HepG2 (cell line): ENCODE data around the gene SEMA3E. TPM values are rescaled to one million over a fixed set of nuclear protein-coding genes. Genes with fewer than 3 reads are reported as not detected.

Experiments used
- ATAC-seq: fragments of 200-7000 bp; cut with Tn5 transposase; 3 replicates; pipeline ENCODE4 v1.9.1; 2020; ENCODE audit warnings: mild to moderate bottlenecking, moderate library complexity
- BruUV-seq: library from RNA; stranded (reverse); fragments of 400-500 nt; replicated peaks from 2 replicates; lab custom pipeline; 2021; lab: Mats Ljungman, UMichigan
- CTCF ChIA-PET: fragments of 300-600 bp; formaldehyde crosslinking; extraction: SDS; loops from one replicate; lab custom pipeline; 2021; ENCODE audit warnings: low total read pairs, inconsistent platforms, low intra/inter-chr PET ratio; lab: Yijun Ruan, JAX
- POLR2A ChIA-PET: fragments of 350-600 bp; sonication (Branson Sonifier 250); formaldehyde crosslinking; loops from one replicate; lab custom pipeline; 2020; ENCODE audit warnings: antibody characterized with exemption, inconsistent platforms; lab: Yijun Ruan, JAX
- DNase-seq: peaks from one replicate; pipeline ENCODE4 v3.0.0-alpha.2; 2015; ENCODE audit warnings: low spot score
- FAIRE-seq: peaks from 3 replicates; lab custom pipeline; 2011; peaks lifted over from hg19 to GRCh38; lab: Jason Lieb, UNC
- H2AFZ ChIP-seq: one replicate; pipeline ENCODE4 v1.6.1; 2011; ENCODE audit warnings: low read length, inconsistent platforms
- H3K27ac ChIP-seq: fragments of 300-600 bp; 3 replicates; pipeline ENCODE4 v1.8.0; 2011; ENCODE audit warnings: mixed run types, mild to moderate bottlenecking, mixed read lengths, low read length, inconsistent platforms; ENCODE audit not compliant: insufficient read depth; ENCODE audit errors: extremely low read length
- H3K27me3 ChIP-seq, 2 experiments: fragments of 200-600 bp in 1 of 2; 2 replicates in 1 of 2; 3 replicates in 1 of 2; pipeline versions ENCODE4 v1.6.0 to v1.8.0; 2011; ENCODE audit warnings: low read length in 2 of 2, mild to moderate bottlenecking in 2 of 2, moderate library complexity in 2 of 2, inconsistent platforms in 1 of 2; ENCODE audit not compliant: insufficient read depth in 2 of 2, control insufficient read depth in 1 of 2
- H3K36me3 ChIP-seq, 2 experiments: fragments of 200-600 bp in 1 of 2; replicated peaks in 1 of 2; 2 replicates in 1 of 2; 3 replicates in 1 of 2; pipeline versions ENCODE4 v1.5.1 to v1.8.0; 2011; ENCODE audit warnings: low read length in 2 of 2, inconsistent platforms in 1 of 2; ENCODE audit not compliant: insufficient read depth in 2 of 2, control insufficient read depth in 1 of 2
- H3K4me1 ChIP-seq: 2 replicates; pipeline ENCODE4 v1.5.1; 2012; ENCODE audit warnings: low read length, inconsistent platforms; ENCODE audit not compliant: insufficient read depth
- H3K4me2 ChIP-seq: 2 replicates; pipeline ENCODE4 v1.6.0; 2011; ENCODE audit warnings: low read depth, low read length, inconsistent platforms
- H3K4me3 ChIP-seq, 3 experiments: fragments of 200-600 bp in 1 of 3; sonication (generic), shearing (Covaris generic) in 1 of 3; replicated peaks in 1 of 3; 2 replicates each; pipeline ENCODE4 v1.5.1; 2011 to 2016; ENCODE audit warnings: low read length in 3 of 3, inconsistent platforms in 2 of 3, low read depth in 2 of 3, mild to moderate bottlenecking in 2 of 3, control low read depth in 1 of 3, mixed read lengths in 1 of 3; ENCODE audit not compliant: insufficient read depth in 1 of 3
- H3K79me2 ChIP-seq: one replicate; pipeline ENCODE4 v1.6.1; 2011; ENCODE audit warnings: low read length, inconsistent platforms; ENCODE audit not compliant: insufficient read depth
- H3K9ac ChIP-seq: 2 replicates; pipeline ENCODE4 v1.6.0; 2011; ENCODE audit warnings: mild to moderate bottlenecking, low read depth, low read length, inconsistent platforms; ENCODE audit not compliant: insufficient read depth
- H3K9me3 ChIP-seq: 2 replicates; pipeline ENCODE4 v1.5.1; 2012; ENCODE audit warnings: mild to moderate bottlenecking, low read length
- H4K20me1 ChIP-seq: 2 replicates; pipeline ENCODE4 v1.6.0; 2011; ENCODE audit warnings: inconsistent platforms, mild to moderate bottlenecking, low read length, moderate library complexity; ENCODE audit not compliant: insufficient read depth
- CEBPB ChIP-seq: IDR thresholded peaks from 2 replicates; pipeline ENCODE4 v1.6.1; 2011; ENCODE audit warnings: low read depth, low read length, improper control_type of control experiment, borderline replicate concordance
- CEBPZ ChIP-seq: IDR thresholded peaks from 2 replicates; pipeline ENCODE4 v1.6.1; 2012; ENCODE audit warnings: low read length, improper control_type of control experiment
- FLYWCH1 ChIP-seq: sonication (generic); formaldehyde crosslinking; IDR thresholded peaks from 2 replicates; pipeline ENCODE4 v1.8.1; 2023; ENCODE audit warnings: mild to moderate bottlenecking, missing genetic modification reagents
- MAFK ChIP-seq, 2 experiments: IDR thresholded peaks in 1 of 2; conservative IDR thresholded peaks in 1 of 2; 2 replicates each; pipeline ENCODE4 v1.6.1; 2011; ENCODE audit warnings: improper control_type of control experiment in 2 of 2, low read length in 2 of 2
- MYPOP ChIP-seq: sonication (generic); formaldehyde crosslinking; IDR thresholded peaks from 2 replicates; pipeline ENCODE4 v1.8.1; 2023; ENCODE audit warnings: mild to moderate bottlenecking, moderate library complexity, missing genetic modification reagents
- SOX13 ChIP-seq, 3 experiments: fragments of 450-650 bp in 1 of 3; sonication (generic) in 1 of 3; formaldehyde crosslinking in 1 of 3; IDR thresholded peaks in 2 of 3; conservative IDR thresholded peaks in 1 of 3; 2 replicates each; pipeline versions ENCODE4 v1.5.0 to v1.6.1; 2016 to 2020; ENCODE audit warnings: antibody characterized with exemption in 1 of 3, mild to moderate bottlenecking in 1 of 3, missing compliant biosample characterization in 1 of 3, missing genetic modification reagents in 1 of 3, moderate library complexity in 1 of 3
- ZFP90 ChIP-seq: sonication (generic); formaldehyde crosslinking; IDR thresholded peaks from 2 replicates; pipeline ENCODE4 v1.8.0; 2022; ENCODE audit warnings: missing genetic modification reagents, mild to moderate bottlenecking, inconsistent platforms, borderline replicate concordance
- ZNF12 ChIP-seq: sonication (generic); formaldehyde crosslinking; IDR thresholded peaks from 2 replicates; pipeline ENCODE4 v1.5.0; 2020; ENCODE audit warnings: missing genetic modification reagents
- ZNF468 ChIP-seq: sonication (generic); formaldehyde crosslinking; IDR thresholded peaks from 2 replicates; pipeline ENCODE4 v1.8.0; 2022; ENCODE audit warnings: mild to moderate bottlenecking, moderate library complexity, missing genetic modification reagents
- ZNF766 ChIP-seq: sonication (generic); formaldehyde crosslinking; IDR thresholded peaks from 2 replicates; pipeline ENCODE4 v1.5.0; 2020; ENCODE audit warnings: missing genetic modification reagents, borderline replicate concordance
- WGBS: methylation state at CpG from one replicate; pipeline ENCODE4 v1.1.6; 2017; ENCODE audit warnings: low lambda C conversion rate; 5-methylcytosine and 5-hydroxymethylcytosine counted together
- in situ Hi-C: cut with HindIII; loops from 2 replicates; pipeline ENCODE4 v1.10.0; 2017; ENCODE audit warnings: low pct_unique_long_range_greater_than_20kb; ENCODE audit not compliant: extremely low pct_ligation_motif_present
- intact Hi-C: fragments of 100-400 bp; cut with micrococcal nuclease; formaldehyde crosslinking; loops from one replicate; pipeline ENCODE4 v1.10.0; 2022; ENCODE audit not compliant: unreplicated experiment
- polyA plus RNA-seq, 8 experiments: library from polyadenylated mRNA; depleted of rRNA in 3 of 8; stranded (reverse) in 7 of 8; unstranded in 1 of 8; fragments of >200 nt; fragmentation: Illumina TruSeq in 4 of 8; extraction: Trizol in 4 of 8; gene quantifications; 2 replicates each; pipeline versions ENCODE4 v1.2.1 to v1.2.3, GENCODE V29; 2011 to 2016; ENCODE audit warnings: low read depth in 4 of 8, missing spikeins in 1 of 8, mixed read lengths in 1 of 8; ENCODE audit not compliant: insufficient read depth in 1 of 8
- total RNA-seq, 5 experiments: library from RNA; depleted of rRNA; stranded (reverse); fragments of >200 nt; fragmentation: Illumina TruSeq; extraction: Trizol; gene quantifications; 2 replicates each; pipeline ENCODE4 v1.2.3, GENCODE V29; 2016; ENCODE audit warnings: low read depth in 1 of 5

The SEMA3E gene
- total and polyA plus RNA-seq, 2 of the 13 experiments (the other 11 are each of a cell fraction or from before 2014, with no cell fraction given), result not detected

- Histone ChIP-seq H3K79me2 (no peaks in the 10 kb centered on the region), H3K36me3 (no peaks in the 10 kb centered on the region), H3K4me2 (no peak overlapping the region), H3K27ac (no peak overlapping the region), H4K20me1 (no peaks in the 10 kb centered on the region), H3K9ac (no peak overlapping the region), H2AFZ (no peak overlapping the region), H3K4me1 (no peaks in the 10 kb centered on the region), H3K9me3 (no peaks in the 10 kb centered on the region), H3K4me3 (no peak overlapping the region), H3K27me3 (no peaks in the 10 kb centered on the region)
- 0% methylated on average over 2 of the region's 2 CpGs for WGBS
- ATAC-seq (no peak), FAIRE-seq (no peak), DNase-seq (no peak)
- TF ChIP-seq SOX13 (IDR thresholded peaks at IDR 0.05), result no peak
- TF ChIP-seq SOX13 (CRISPR knock-in tag; conservative IDR thresholded peaks at IDR 0.05 in 1 of 2, IDR thresholded peaks at IDR 0.05 in 1 of 2), result no peak
- 0 out of 2 replicates have a peak, but pooled peaks have one; percentile 34 for TF ChIP-seq CEBPB
- no peak for TF ChIP-seq CEBPZ
- no peak for TF ChIP-seq ZNF12 (CRISPR knock-in tag)
- no TSS peak for BruUV-seq
- intact Hi-C loops (no loop called here), in situ Hi-C loops (no loop called here)
- ChIA-PET CTCF (no interaction called here), POLR2A (no interaction called here)
Measured at GRCh38 chr7:83494683-83495082, 154.3 kb downstream of the SEMA3E start.

- in situ Hi-C loops, result no loop called here
- FAIRE-seq (no peak), ATAC-seq (no peak), DNase-seq (no peak)
- Histone ChIP-seq H3K27me3 (no peaks in the 10 kb centered on the region), H4K20me1 (no peaks in the 10 kb centered on the region), H3K9ac (no peak overlapping the region), H3K79me2 (no peaks in the 10 kb centered on the region), H3K36me3 (no peaks in the 10 kb centered on the region), H2AFZ (no peak overlapping the region), H3K9me3 (no peaks in the 10 kb centered on the region), H3K4me1 (no peaks in the 10 kb centered on the region), H3K27ac (no peak overlapping the region), H3K4me3 (no peak overlapping the region), H3K4me2 (no peak overlapping the region)
- no TSS peak for BruUV-seq
- intact Hi-C loops, result no loop called here
- WGBS, result 3% methylated on average over 3 of the region's 3 CpGs
- POLR2A ChIA-PET, result no interaction called here
- CTCF ChIA-PET, result no interaction called here
- TF ChIP-seq ZNF766 (CRISPR knock-in tag) (no peak), MAFK (conservative IDR thresholded peaks at IDR 0.05 in 1 of 2, IDR thresholded peaks at IDR 0.05 in 1 of 2; ENCODE audit: low read length in 2 of 2) (no peak), ZNF468 (CRISPR knock-in tag) (no peak), MYPOP (CRISPR knock-in tag) (no peak), FLYWCH1 (CRISPR knock-in tag) (no peak), ZFP90 (no peak)
Measured at GRCh38 chr7:83492802-83493201, 156.1 kb downstream of the SEMA3E start.
